ENCODE measurements around the gene ATG14.
"Not testable (repeated sequence)": the region's sequence is repeated elsewhere in the genome, so short reads cannot be mapped to it uniquely, and the experiment has no call there.

The ATG14 gene

DNA sequence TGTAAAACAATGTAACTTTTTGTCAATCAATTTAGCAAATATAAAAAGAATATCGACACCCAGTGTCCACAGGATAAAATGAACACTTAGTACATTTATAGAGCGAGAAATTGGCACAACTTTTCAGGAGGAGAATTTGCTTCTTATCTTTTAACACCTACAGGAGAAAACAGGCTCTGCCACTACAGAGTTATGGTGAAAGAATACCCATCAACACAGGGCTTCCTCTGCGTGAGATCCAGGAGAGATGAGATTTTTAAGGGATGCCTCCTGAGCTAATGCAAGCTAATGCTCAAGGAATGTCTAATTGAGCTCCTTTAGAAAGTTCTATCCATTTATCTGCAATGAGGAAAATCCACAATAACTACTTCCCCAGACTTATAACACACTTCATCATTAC lies 21.0 kb upstream of the ATG14 start:
- no peak for DNase-seq

DNA sequence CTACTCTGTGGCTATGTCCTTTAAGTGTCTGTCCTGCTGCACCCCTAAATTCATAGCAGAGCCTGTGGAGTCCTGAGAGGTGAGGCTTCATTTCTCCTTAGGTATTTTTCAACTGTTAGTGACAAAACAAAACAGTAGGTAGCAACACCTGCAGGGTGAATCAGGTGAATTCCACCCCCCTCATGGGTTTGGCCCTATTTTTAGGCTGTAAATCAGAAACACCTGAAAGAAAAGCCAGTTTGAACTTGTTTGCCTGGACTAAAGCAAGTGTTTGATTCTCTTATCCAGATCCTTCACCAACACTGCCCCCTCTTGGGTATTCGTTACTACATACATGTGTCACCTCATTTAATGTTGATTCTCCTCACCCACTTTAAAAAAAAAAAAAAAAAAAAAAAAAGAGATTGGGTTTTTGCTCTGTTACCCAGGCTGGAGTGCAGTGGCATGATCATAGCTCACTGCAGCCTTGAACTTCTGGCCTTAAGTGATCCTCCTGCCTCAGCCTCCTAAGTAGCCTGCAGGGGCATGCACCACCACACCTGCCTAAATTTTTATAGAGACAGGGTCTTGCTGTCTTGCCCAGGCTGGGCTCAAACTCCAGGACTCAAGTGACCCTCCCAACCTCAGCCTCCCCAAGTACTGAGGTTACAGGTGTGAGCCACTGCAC lies 18.5 kb upstream of the ATG14 start:
- no peak for DNase-seq

- DNase-seq, result peak; percentile 96
Observed at GRCh38 chr14:55427439-55427838, 15.8 kb upstream of the ATG14 start.

DNA sequence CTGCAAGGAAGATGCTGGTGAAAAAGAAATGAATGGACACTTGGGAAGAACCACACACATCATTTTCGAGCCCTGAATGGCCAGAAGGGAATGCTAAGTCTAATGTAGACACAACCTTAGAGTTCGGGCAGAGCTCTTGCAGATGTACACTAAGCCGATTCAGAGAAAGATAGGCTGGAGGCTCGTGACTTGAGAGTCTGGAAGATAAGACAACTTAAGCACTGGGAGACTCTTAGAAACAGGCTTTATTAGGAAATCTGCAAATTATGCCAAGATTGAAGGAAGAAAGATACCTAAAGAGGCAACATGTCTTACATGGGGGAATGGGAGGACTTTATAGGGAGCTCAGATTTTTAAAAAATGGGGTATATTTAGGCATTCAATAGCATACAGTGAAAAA lies 15.3 kb upstream of the ATG14 start:
- DNase-seq, result no peak

- no peak for DNase-seq
Observed at GRCh38 chr14:55425091-55425490, 13.5 kb upstream of the ATG14 start.

DNA sequence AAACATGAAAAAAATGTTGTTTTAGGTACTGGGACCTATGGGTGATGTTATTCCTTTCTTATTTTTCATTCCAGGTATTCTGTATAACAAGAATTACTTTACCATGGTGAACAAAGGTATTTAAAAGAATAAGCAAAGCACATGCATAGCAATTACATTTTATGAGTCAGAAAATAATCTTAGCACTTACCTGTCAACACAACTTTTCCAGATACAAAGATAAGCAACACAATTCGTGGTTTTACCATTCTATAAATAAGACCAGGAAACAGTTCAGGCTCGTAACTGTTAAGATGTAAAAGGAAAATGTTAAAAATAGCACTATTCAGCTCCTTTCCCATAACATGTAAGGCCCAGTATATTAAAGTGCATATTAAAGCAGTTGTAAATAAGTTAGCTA lies 12.3 kb upstream of the ATG14 start:
- no peak for DNase-seq

GRCh38 chr14:55422338-55422737 lies 10.7 kb upstream of the ATG14 start:
- not testable (repeated sequence) for DNase-seq

- DNase-seq, result no peak
Observed at GRCh38 chr14:55419663-55420062, 8.0 kb upstream of the ATG14 start.

GRCh38 chr14:55418411-55418810 lies 6.8 kb upstream of the ATG14 start:
- no peak for DNase-seq

- DNase-seq, result no peak
Observed at GRCh38 chr14:55417955-55418354, 6.3 kb upstream of the ATG14 start.

DNA sequence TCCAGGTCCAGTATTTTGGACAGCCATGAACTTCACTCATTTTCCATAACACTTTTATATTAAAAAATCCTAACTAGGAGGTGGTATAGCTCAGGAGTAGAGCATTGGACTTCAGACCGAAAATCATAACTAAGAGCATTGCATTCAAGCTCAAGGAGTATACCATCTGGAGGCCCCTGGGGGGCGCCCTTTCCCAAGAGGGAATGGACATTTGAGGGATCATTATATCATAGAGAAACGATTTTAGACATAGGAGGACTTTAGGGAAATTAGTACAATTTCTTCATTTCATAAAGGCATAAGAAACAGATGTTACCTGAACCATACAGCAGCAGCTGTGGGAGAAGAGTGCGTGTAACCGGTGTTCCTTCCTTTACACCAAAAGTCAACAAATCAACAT lies 5.2 kb upstream of the ATG14 start:
- no peak for DNase-seq

DNA sequence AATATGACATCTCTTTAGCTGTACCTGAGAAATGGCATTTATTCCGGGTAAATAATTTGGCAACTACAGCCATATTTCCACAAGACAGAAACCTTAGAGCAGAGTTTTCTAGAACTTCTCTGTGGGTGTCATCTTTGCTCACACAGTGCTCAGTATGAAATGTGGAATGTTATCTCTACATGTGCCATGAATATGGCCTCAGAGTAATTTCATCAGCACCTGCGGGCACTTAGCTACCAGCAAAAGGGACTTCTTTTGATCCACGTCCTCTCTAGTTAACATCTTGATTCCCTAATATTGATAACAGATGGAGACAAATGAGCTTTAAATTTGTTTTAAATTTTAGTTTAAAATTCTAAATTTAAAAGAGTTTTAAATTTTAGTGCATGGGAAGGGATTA lies 2.9 kb upstream of the ATG14 start:
- no peak for DNase-seq

- DNase-seq, result no peak
Observed at GRCh38 chr14:55412676-55413075, 1.0 kb upstream of the ATG14 start.

DNA sequence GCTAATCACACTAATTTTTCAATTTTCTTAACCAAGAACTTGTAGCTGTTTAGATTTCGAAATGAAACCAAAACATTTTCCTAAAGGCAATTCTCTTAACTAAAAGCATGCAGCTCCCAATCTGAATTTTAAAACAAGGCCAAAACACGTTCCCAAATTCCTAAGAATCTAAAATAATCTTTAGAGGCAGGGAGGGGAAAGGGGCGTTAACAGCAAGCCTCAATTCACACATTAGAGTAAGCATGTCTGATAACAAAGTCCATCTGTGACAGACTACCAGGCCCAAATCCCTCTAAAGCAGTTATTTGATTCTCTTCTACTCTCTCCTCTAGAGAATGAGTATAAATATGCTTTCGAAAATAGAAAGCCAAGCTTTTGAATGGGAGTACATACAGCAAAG lies 754 bp downstream of the ATG14 start:
- DNase-seq, result no peak

DNA sequence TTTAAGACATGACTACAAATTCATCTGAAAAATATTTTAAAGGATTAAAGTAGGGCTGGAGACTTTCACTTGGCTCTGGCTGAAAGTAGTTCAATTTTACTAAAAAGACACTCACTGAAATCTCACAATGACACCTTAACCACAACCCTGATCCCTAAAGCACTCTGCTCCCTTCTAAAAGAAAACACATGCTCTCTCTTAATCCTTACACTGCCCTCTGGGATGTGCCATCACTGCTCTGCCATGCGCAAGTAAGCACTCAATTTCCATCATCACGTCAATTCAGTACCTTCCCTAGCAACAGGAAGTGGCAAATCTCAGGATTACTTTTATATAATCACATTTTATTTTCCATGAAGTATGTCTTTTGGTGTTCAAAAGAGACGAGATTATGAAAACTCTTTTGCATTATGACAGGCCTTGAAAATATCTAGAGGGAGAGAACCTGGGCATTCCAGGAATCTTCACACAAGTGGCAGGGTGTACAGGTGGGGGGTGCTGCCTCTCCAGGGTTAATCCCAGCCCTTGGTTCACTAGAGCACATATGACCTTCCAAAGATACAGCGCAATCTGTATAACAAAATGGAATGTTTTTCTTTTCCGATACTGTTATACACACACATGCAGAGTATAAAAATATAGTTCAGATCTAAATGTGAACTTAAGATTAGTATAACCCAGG lies 7.3 kb downstream of the ATG14 start:
- no peak for DNase-seq

GRCh38 chr14:55401751-55402150 lies 9.9 kb downstream of the ATG14 start:
- DNase-seq, result no peak

- no peak for DNase-seq
Observed at GRCh38 chr14:55399852-55400251, 11.8 kb downstream of the ATG14 start.

DNA sequence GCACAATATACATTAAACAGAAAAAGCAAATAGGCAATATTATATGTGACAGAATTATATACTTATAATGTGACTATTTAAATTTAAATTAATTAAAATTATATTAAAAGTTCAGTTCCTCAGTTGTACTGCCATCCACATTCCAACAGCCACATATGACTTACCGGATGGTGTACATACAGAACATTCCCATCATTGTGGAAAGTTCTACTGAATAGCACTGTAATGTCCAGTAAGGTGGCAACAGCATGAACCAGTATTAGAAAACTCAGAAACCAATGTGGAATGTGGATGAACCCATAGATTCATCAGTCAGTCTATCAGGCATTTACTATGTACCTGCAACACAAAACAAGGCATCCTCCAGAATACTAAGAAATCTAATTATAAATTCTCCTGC lies 12.4 kb downstream of the ATG14 start:
- no peak for DNase-seq

DNA sequence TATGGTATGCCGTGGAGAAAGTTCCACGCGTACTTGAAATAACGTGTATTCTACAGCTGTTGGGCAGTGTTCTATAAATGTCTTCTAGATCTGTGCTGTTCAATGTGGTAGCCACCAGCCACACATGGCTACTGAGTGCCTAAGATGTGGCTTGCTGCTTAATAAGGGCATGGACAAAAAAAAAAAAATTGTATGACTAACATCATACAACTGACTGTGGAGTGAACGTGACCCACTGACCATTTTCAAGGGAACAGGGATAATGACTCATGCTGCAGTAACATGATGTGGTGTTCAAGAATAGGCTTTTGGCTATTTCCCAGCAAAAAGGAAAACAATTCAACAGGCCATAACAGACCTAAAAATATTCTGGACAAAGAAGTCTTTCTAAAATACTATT lies 13.0 kb downstream of the ATG14 start:
- no peak for DNase-seq

- DNase-seq, result no peak
Observed at GRCh38 chr14:55389330-55389729, 22.3 kb downstream of the ATG14 start.

- DNase-seq, result no peak
Observed at GRCh38 chr14:55388160-55388559, 23.5 kb downstream of the ATG14 start.

GRCh38 chr14:55387121-55387520 lies 24.5 kb downstream of the ATG14 start:
- no peak for DNase-seq

GRCh38 chr14:55386037-55386808 lies 25.4 kb downstream of the ATG14 start:
- DNase-seq, result no peak

DNA sequence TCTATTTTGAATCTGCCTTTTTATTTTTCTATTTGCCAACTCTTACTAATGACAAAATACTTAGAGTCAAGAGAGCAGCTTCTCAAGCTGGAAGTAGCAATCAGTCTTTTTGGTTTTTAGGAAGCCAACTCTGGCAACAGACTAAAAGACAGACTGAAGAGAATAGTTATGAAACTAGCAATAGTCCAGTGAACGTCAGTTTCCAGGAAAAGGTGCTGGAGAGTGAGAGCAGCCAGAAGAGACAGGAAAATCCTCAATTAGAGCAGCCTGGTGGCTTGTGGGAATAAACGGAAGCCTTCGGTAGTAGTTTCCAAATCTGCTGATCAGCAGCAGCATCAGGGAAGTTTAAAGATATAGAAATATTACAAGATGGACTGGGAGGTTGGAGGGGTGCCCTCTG lies 27.1 kb downstream of the ATG14 start:
- no peak for DNase-seq
